ENCODE measurements around the gene SAT2. TPM values are rescaled to one million over a fixed set of nuclear protein-coding genes. Genes with fewer than 3 reads are reported as not detected.

The SAT2 gene
- total RNA-seq, 1 donor from 2014 or later = 31.4 TPM

GRCh38 chr17:7577327-7578199 lies 50.1 kb downstream of the SAT2 start:
- no peak for FAIRE-seq
- no peak for DNase-seq (ENCODE audit: low spot score in 2 of 2)

- DNase-seq (ENCODE audit: low spot score in 2 of 2) = no peak
- FAIRE-seq = no peak
Measured at GRCh38 chr17:7576432-7576937, 51.1 kb downstream of the SAT2 start.

Small RNA genes within 50 kb of the gene (small RNA-seq; reads per million reads assigned to genes)
- gene CD68 (not detected), gene SNORD10 (not detected)

Other genes starting within 250 kb of the SAT2 start
- gene TNK1, start 246.7 kb downstream of the SAT2 start, total RNA-seq = 0.82 TPM
- gene PLSCR3, start 233.3 kb downstream of the SAT2 start, total RNA-seq = 10.6 TPM
- 80.3 TPM for gene TMEM256, start 223.7 kb downstream of the SAT2 start, total RNA-seq
- gene NLGN2, start 220.0 kb downstream of the SAT2 start, total RNA-seq = 8.2 TPM
- gene SPEM1, start 207.5 kb downstream of the SAT2 start, total RNA-seq = not detected
- not detected for gene SPEM2, start 202.2 kb downstream of the SAT2 start, total RNA-seq
- gene SPEM3, start 199.0 kb downstream of the SAT2 start, total RNA-seq = not detected
- 2.0 TPM for gene TMEM102, start 192.4 kb downstream of the SAT2 start, total RNA-seq
- 5.3 TPM for gene FGF11, start 188.3 kb downstream of the SAT2 start, total RNA-seq
- gene CHRNB1, start 182.8 kb downstream of the SAT2 start, total RNA-seq = 16.7 TPM
- 11.8 TPM for gene ZBTB4, start 148.2 kb downstream of the SAT2 start, total RNA-seq
- not detected for gene SLC35G6, start 146.4 kb downstream of the SAT2 start, total RNA-seq
- gene POLR2A, start 143.5 kb downstream of the SAT2 start, total RNA-seq = 33.0 TPM
- gene TNFSF12, start 78.8 kb downstream of the SAT2 start, total RNA-seq = 3.7 TPM
- 1.2 TPM for gene TNFSF13, start 69.1 kb downstream of the SAT2 start, total RNA-seq
- 102 TPM for gene SENP3, start 65.9 kb downstream of the SAT2 start, total RNA-seq
- gene CD68, start 48.2 kb downstream of the SAT2 start, total RNA-seq = 1.2 TPM
- 35.1 TPM for gene MPDU1, start 44.0 kb downstream of the SAT2 start, total RNA-seq
- gene SOX15, start 37.7 kb downstream of the SAT2 start, total RNA-seq = 1.2 TPM
- 68.1 TPM for gene FXR2, start 12.9 kb downstream of the SAT2 start, total RNA-seq
- gene SHBG, start 2.3 kb upstream of the SAT2 start, total RNA-seq = not detected
- 8.2 TPM for gene ATP1B2, start 23.1 kb upstream of the SAT2 start, total RNA-seq
- 6.9 TPM for gene TP53, start 59.7 kb upstream of the SAT2 start, total RNA-seq
- gene WRAP53, start 60.7 kb upstream of the SAT2 start, total RNA-seq = 11.8 TPM
- 17.5 TPM for gene EFNB3, start 77.4 kb upstream of the SAT2 start, total RNA-seq
- 1.2 TPM for gene DNAH2, start 89.9 kb upstream of the SAT2 start, total RNA-seq
- gene KDM6B, start 206.4 kb upstream of the SAT2 start, total RNA-seq = 15.1 TPM
- 1.2 TPM for gene TMEM88, start 227.2 kb upstream of the SAT2 start, total RNA-seq
- gene NAA38, start 229.7 kb upstream of the SAT2 start, total RNA-seq = 30.2 TPM
- gene CYB5D1, start 230.2 kb upstream of the SAT2 start, total RNA-seq = 15.1 TPM

Measured in frontal cortex (tissue), 4 donors.